Smooth muscle cell of the umbilical artery (primary cell): ENCODE data around the gene SKIL. TPM values are rescaled to one million over a fixed set of nuclear protein-coding genes. Genes with fewer than 3 reads are reported as not detected.

Source experiments
- total RNA-seq: library from RNA; depleted of rRNA; stranded (reverse); fragments of >200 nt; gene quantifications from 2 replicates; pipeline ENCODE4 v1.2.3, GENCODE V29; 2014

The SKIL gene
- 172 and 261 TPM in 2 replicates for total RNA-seq

GRCh38 chr3:170357176-170358041 lies at the start of gene SKIL:
SKIL (plus strand) TSS chr3:170357715; CDS start chr3:170360332, 2,617 bp downstream.

GRCh38 chr3:170418422-170419398 lies 61.2 kb downstream of the SKIL start, which contains the start of gene CLDN11:
CLDN11 (plus strand) TSS chr3:170418868; CDS start chr3:170419067, 199 bp downstream.

Other genes with a start within 250 kb of the SKIL start
- 25.8 and 29.2 TPM in 2 replicates for gene PHC3, start 176.0 kb upstream of the SKIL start, total RNA-seq
- 82.5 and 98.0 TPM in 2 replicates for gene PRKCI, start 135.3 kb upstream of the SKIL start, total RNA-seq
- 175 and 630 TPM in 2 replicates for gene CLDN11, start 61.2 kb downstream of the SKIL start, total RNA-seq
- 2.4 and 4.9 TPM in 2 replicates for gene SLC7A14, start 228.4 kb downstream of the SKIL start, total RNA-seq